H1 (cell line): ENCODE measurements around the gene DPP4. TPM values are rescaled to one million over a fixed set of nuclear protein-coding genes. Genes with fewer than 3 reads are reported as not detected.

Experiments used
- CTCF ChIA-PET: fragments of 300-600 bp; sonication (Branson Sonifier 250); formaldehyde crosslinking; loops from one replicate; lab custom pipeline; 2021; ENCODE audit not compliant: partially characterized antibody; lab: Charles Lee
- POLR2A ChIA-PET: fragments of 300-600 bp; sonication (Branson Sonifier 250); formaldehyde crosslinking; loops from one replicate; lab custom pipeline; 2021; ENCODE audit warnings: inconsistent platforms; ENCODE audit not compliant: partially characterized antibody; lab: Charles Lee
- DNase-seq, 2 experiments: peaks; one replicate each; pipeline versions ENCODE4 v3.0.0 to v3.0.0-alpha.2; 2010 to 2022; ENCODE audit warnings: low spot score in 2 of 2, low read depth in 1 of 2, mixed read lengths in 1 of 2
- FAIRE-seq: peaks from 2 replicates; lab custom pipeline; 2011; peaks lifted over from hg19 to GRCh38; lab: Jason Lieb, UNC
- H2AFZ ChIP-seq: 2 replicates; pipeline ENCODE4 v1.8.1; 2012; ENCODE audit warnings: low read length, inconsistent platforms
- H2AK5ac ChIP-seq: 2 replicates; pipeline ENCODE4 v1.6.1; 2013; ENCODE audit warnings: low read depth, low read length
- H2BK120ac ChIP-seq: replicated peaks from 2 replicates; pipeline ENCODE3; 2013; ENCODE audit warnings: low read depth, low read length, inconsistent platforms
- H2BK12ac ChIP-seq: 2 replicates; pipeline ENCODE4 v1.6.1; 2013; ENCODE audit warnings: low read depth, low read length
- H2BK15ac ChIP-seq: 2 replicates; pipeline ENCODE4 v1.6.1; 2013; ENCODE audit warnings: low read length
- H2BK20ac ChIP-seq: 2 replicates; pipeline ENCODE4 v1.6.1; 2013; ENCODE audit warnings: low read length
- H2BK5ac ChIP-seq: 2 replicates; pipeline ENCODE4 v1.6.1; 2013; ENCODE audit warnings: low read depth, low read length
- H3K14ac ChIP-seq: 2 replicates; pipeline ENCODE4 v1.6.1; 2013; ENCODE audit warnings: inconsistent platforms; ENCODE audit not compliant: insufficient read length
- H3K18ac ChIP-seq: 2 replicates; pipeline ENCODE4 v1.6.1; 2013; ENCODE audit warnings: low read length; ENCODE audit errors: extremely low read depth
- H3K23ac ChIP-seq: 2 replicates; pipeline ENCODE4 v1.6.1; 2013; ENCODE audit warnings: inconsistent platforms; ENCODE audit not compliant: insufficient read length
- H3K23me2 ChIP-seq: 2 replicates; pipeline ENCODE4 v1.6.1; 2013; ENCODE audit warnings: low read depth, low read length
- H3K27ac ChIP-seq: 2 replicates; pipeline ENCODE4 v1.6.1; 2011; ENCODE audit warnings: low read depth, low read length, inconsistent platforms
- H3K27me3 ChIP-seq, 4 experiments: replicated peaks in 1 of 4; 1 replicate in 1 of 4; 2 replicates in 3 of 4; pipeline versions ENCODE4 v1.6.1 to v1.8.1; 2011 to 2013; ENCODE audit warnings: low read length in 3 of 4, mild to moderate bottlenecking in 3 of 4, inconsistent platforms in 2 of 4, mixed read lengths in 2 of 4, moderate library complexity in 1 of 4; ENCODE audit not compliant: control insufficient read depth in 3 of 4, insufficient read depth in 3 of 4; ENCODE audit errors: extremely low read depth in 1 of 4
- H3K36me3 ChIP-seq, 4 experiments: 2 replicates each; pipeline versions ENCODE4 v1.6.1 to v1.8.1; 2011 to 2013; ENCODE audit warnings: mild to moderate bottlenecking in 4 of 4, low read length in 3 of 4, moderate library complexity in 2 of 4, control low read depth in 1 of 4, inconsistent platforms in 1 of 4; ENCODE audit not compliant: insufficient read depth in 4 of 4, control insufficient read depth in 2 of 4
- H3K4ac ChIP-seq: replicated peaks from 2 replicates; pipeline ENCODE3; 2013; ENCODE audit warnings: low read length, low read depth, mixed read lengths, inconsistent platforms; ENCODE audit not compliant: insufficient read length
- H3K4me1 ChIP-seq, 4 experiments: replicated peaks in 1 of 4; 1 replicate in 1 of 4; 2 replicates in 3 of 4; pipeline versions ENCODE4 v1.6.1 to v1.8.1; 2011 to 2013; ENCODE audit warnings: low read length in 3 of 4, inconsistent platforms in 2 of 4, mixed read lengths in 1 of 4; ENCODE audit not compliant: insufficient read depth in 4 of 4, control insufficient read depth in 3 of 4
- H3K4me2 ChIP-seq, 2 experiments: 2 replicates each; pipeline versions ENCODE4 v1.6.1 to v1.8.1; 2011 to 2013; ENCODE audit warnings: low read depth in 2 of 2, low read length in 2 of 2, control low read depth in 1 of 2, inconsistent platforms in 1 of 2, mild to moderate bottlenecking in 1 of 2; ENCODE audit not compliant: insufficient read depth in 1 of 2
- H3K4me3 ChIP-seq, 4 experiments: fragments of 200-600, 300-600 bp in 1 of 4; sonication (generic), shearing (Covaris generic), sonication (Bioruptor Twin) in 1 of 4; 2 replicates each; pipeline versions ENCODE4 v1.5.1 to v1.8.1; 2011 to 2016; ENCODE audit warnings: low read length in 4 of 4, low read depth in 3 of 4, control low read depth in 2 of 4, inconsistent platforms in 2 of 4, mild to moderate bottlenecking in 2 of 4, mixed read lengths in 1 of 4, moderate library complexity in 1 of 4; ENCODE audit not compliant: insufficient read depth in 2 of 4; ENCODE audit errors: extremely low read depth in 1 of 4
- H3K56ac ChIP-seq: replicated peaks from 2 replicates; pipeline ENCODE3; 2013; ENCODE audit warnings: low read depth, mild to moderate bottlenecking, mixed read lengths, low read length, inconsistent platforms; ENCODE audit not compliant: insufficient read length
- H3K79me1 ChIP-seq: 2 replicates; pipeline ENCODE4 v1.6.1; 2013; ENCODE audit warnings: low read depth, low read length, control low read depth
- H3K79me2 ChIP-seq, 2 experiments: 2 replicates each; pipeline versions ENCODE4 v1.6.1 to v1.8.1; 2012 to 2013; ENCODE audit warnings: low read length in 2 of 2, mild to moderate bottlenecking in 2 of 2, inconsistent platforms in 1 of 2; ENCODE audit not compliant: insufficient read depth in 2 of 2, control insufficient read depth in 1 of 2
- H3K9ac ChIP-seq, 4 experiments: replicated peaks in 1 of 4; 1 replicate in 1 of 4; 2 replicates in 3 of 4; pipeline versions ENCODE4 v1.6.1 to v1.8.1; 2011 to 2013; ENCODE audit warnings: low read depth in 3 of 4, low read length in 3 of 4, control low read depth in 2 of 4, mild to moderate bottlenecking in 2 of 4, moderate library complexity in 2 of 4, inconsistent platforms in 1 of 4; ENCODE audit errors: extremely low read depth in 1 of 4
- H3K9me3 ChIP-seq, 2 experiments: 2 replicates each; pipeline versions ENCODE4 v1.6.1 to v1.8.1; 2012 to 2013; ENCODE audit warnings: mild to moderate bottlenecking in 2 of 2, moderate library complexity in 2 of 2, control low read depth in 1 of 2, inconsistent platforms in 1 of 2, low read depth in 1 of 2, low read length in 1 of 2, mixed read lengths in 1 of 2; ENCODE audit not compliant: insufficient read depth in 2 of 2
- H4K20me1 ChIP-seq, 2 experiments: replicated peaks in 1 of 2; 2 replicates each; pipeline versions ENCODE3 to v1.8.1; 2011 to 2013; ENCODE audit warnings: inconsistent platforms in 2 of 2, low read length in 2 of 2, mild to moderate bottlenecking in 1 of 2; ENCODE audit not compliant: insufficient read depth in 2 of 2, control insufficient read depth in 1 of 2
- H4K5ac ChIP-seq: 2 replicates; pipeline ENCODE4 v1.6.1; 2013; ENCODE audit warnings: low read length, low read depth, mixed read lengths, inconsistent platforms; ENCODE audit not compliant: insufficient read length
- H4K8ac ChIP-seq: 2 replicates; pipeline ENCODE4 v1.8.0; 2013; ENCODE audit warnings: mild to moderate bottlenecking, moderate library complexity, low read length, inconsistent platforms; ENCODE audit not compliant: insufficient read depth; ENCODE audit errors: extremely low read depth
- H4K91ac ChIP-seq: replicated peaks from 2 replicates; pipeline ENCODE3; 2013; ENCODE audit warnings: low read length, mixed read lengths, inconsistent platforms; ENCODE audit not compliant: insufficient read length
- BRCA1 ChIP-seq: IDR thresholded peaks from 2 replicates; pipeline ENCODE4 v1.6.1; 2012; ENCODE audit warnings: low read depth, low read length, improper control_type of control experiment
- CBX5 ChIP-seq: fragments of 300-800, 300-1000 bp; sonication (generic); IDR thresholded peaks from 2 replicates; pipeline ENCODE4 v1.7.1; 2016; ENCODE audit warnings: antibody characterized with exemption, low read length, low read depth
- CHD1 ChIP-seq: IDR thresholded peaks from 2 replicates; pipeline ENCODE4 v1.6.1; 2012; ENCODE audit warnings: low read depth, low read length, improper control_type of control experiment
- CTCF ChIP-seq, 3 experiments: IDR thresholded peaks; 1 replicate in 2 of 3; 2 replicates in 1 of 3; pipeline versions ENCODE4 v1.5.1 to v1.6.1; 2011; ENCODE audit warnings: low read length in 3 of 3, mild to moderate bottlenecking in 3 of 3, inconsistent platforms in 2 of 3, low read depth in 1 of 3, moderate library complexity in 1 of 3; ENCODE audit not compliant: insufficient read depth in 1 of 3; ENCODE audit errors: control extremely low read depth in 1 of 3
- FOSL1 ChIP-seq: IDR thresholded peaks from 2 replicates; pipeline ENCODE4 v1.6.1; 2011; ENCODE audit warnings: mild to moderate bottlenecking, low read depth, low read length, moderate library complexity; ENCODE audit not compliant: insufficient read depth
- HDAC6 ChIP-seq: IDR thresholded peaks from one replicate; pipeline ENCODE4 v1.7.1; 2012; ENCODE audit warnings: low read depth, mild to moderate bottlenecking, inconsistent platforms, low read length, moderate library complexity
- JUN ChIP-seq: IDR thresholded peaks from 2 replicates; pipeline ENCODE4 v1.6.1; 2011; ENCODE audit warnings: low read depth, mild to moderate bottlenecking, improper control_type of control experiment, low read length
- KDM4A ChIP-seq: IDR thresholded peaks from one replicate; pipeline ENCODE4 v1.7.1; 2012; ENCODE audit warnings: low read depth, mild to moderate bottlenecking, moderate library complexity, low read length, inconsistent platforms; ENCODE audit not compliant: severe bottlenecking
- RFX5 ChIP-seq: IDR thresholded peaks from 2 replicates; pipeline ENCODE4 v1.6.1; 2011; ENCODE audit warnings: low read depth, low read length, improper control_type of control experiment, borderline replicate concordance
- SIRT6 ChIP-seq: IDR thresholded peaks from one replicate; pipeline ENCODE4 v1.7.1; 2012; ENCODE audit warnings: low read length, inconsistent platforms
- TBP ChIP-seq: IDR thresholded peaks from 2 replicates; pipeline ENCODE4 v1.6.1; 2011; ENCODE audit warnings: low read depth, low read length, improper control_type of control experiment
- TCF12 ChIP-seq: IDR thresholded peaks from 2 replicates; pipeline ENCODE4 v1.6.1; 2011; ENCODE audit warnings: low read depth, mild to moderate bottlenecking, low read length
- ZNF274 ChIP-seq: IDR thresholded peaks from 2 replicates; pipeline ENCODE4 v1.7.0; 2012; ENCODE audit warnings: low read length, borderline replicate concordance; ENCODE audit errors: extremely low read depth
- WGBS, 2 experiments: shearing (Covaris generic) in 1 of 2; methylation state at CpG; one replicate each; pipeline versions ENCODE4 v1.1.6 to v1.1.7; 2013 to 2015; ENCODE audit warnings: low lambda C conversion rate in 2 of 2, mixed read lengths in 2 of 2, inconsistent platforms in 1 of 2, low coverage in 1 of 2, missing lambda C conversion rate in 1 of 2; ENCODE audit not compliant: insufficient replicate concordance in 2 of 2, insufficient coverage in 1 of 2, insufficient read length in 1 of 2; ENCODE audit errors: extremely low coverage in 1 of 2, missing lambda C conversion rate in 1 of 2; 5-methylcytosine and 5-hydroxymethylcytosine counted together
- polyA plus RNA-seq, 7 experiments: library from polyadenylated mRNA; depleted of rRNA in 3 of 7; stranded (reverse) in 5 of 7; unstranded in 2 of 7; fragments of >200 nt in 5 of 7; fragments of 200-250 nt in 2 of 7; gene quantifications; 1 replicate in 5 of 7; 2 replicates in 1 of 7; 4 replicates in 1 of 7; pipeline versions ENCODE4 v1.2.1 to v1.2.3, GENCODE V29; 2011 to 2013; ENCODE audit warnings: missing spikeins in 2 of 7, mixed read lengths in 2 of 7
- total RNA-seq: library from RNA; stranded (reverse); fragmentation: NEBNext Ultra II Directional; extraction: Animal tissue kit (Norgen Biotek cat#: 25700); gene quantifications from 2 replicates; pipeline ENCODE4 v1.2.1, GENCODE V29; 2021

The DPP4 gene
- total and polyA plus RNA-seq, 2 of the 8 experiments (the other 6 are each of a cell fraction or from before 2014, with no cell fraction given): 1.3 to 3.1 TPM

DNA sequence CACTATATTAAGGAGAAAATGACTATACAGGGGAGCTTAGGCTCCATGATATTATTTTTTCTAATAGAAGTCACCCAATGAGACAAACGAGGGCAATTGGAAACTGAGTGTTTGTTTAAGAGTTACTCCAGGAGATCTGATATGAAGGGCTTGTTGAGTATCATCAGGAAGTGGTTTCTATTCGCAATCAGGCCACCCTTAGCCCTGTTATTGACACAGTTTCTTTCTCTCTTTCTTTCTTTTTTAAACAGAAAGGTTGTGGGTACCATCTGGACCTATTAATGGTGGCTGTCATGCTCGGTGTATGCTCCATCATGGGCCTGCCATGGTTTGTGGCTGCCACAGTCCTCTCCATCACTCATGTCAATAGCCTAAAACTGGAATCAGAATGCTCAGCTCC is 117.3 kb downstream of the DPP4 start:
- no peaks in the 10 kb centered on the region for H3K23me2 ChIP-seq
- H3K27me3 ChIP-seq: no peaks in the 10 kb centered on the region
- H3K14ac ChIP-seq: no peak overlapping the region
- H2BK12ac ChIP-seq: no peak overlapping the region
- no peaks in the 10 kb centered on the region for H4K20me1 ChIP-seq
- H3K9ac ChIP-seq: no peak overlapping the region
- H3K27ac ChIP-seq: no peak overlapping the region
- H3K4ac ChIP-seq: no peak overlapping the region
- DNase-seq: no peak
- 90% methylated on average over 3 of the region's 3 CpGs; no CpG with 5 or more reads in 1 of the 2 experiments for WGBS, 2 experiments
- no peaks in the 10 kb centered on the region for H3K79me1 ChIP-seq
- H2AFZ ChIP-seq: no peak overlapping the region
- no peak overlapping the region for H2AK5ac ChIP-seq
- no peak overlapping the region for H2BK120ac ChIP-seq
- no peaks in the 10 kb centered on the region for H3K9me3 ChIP-seq
- H4K8ac ChIP-seq: no peak overlapping the region
- no peak overlapping the region for H2BK15ac ChIP-seq
- no peak overlapping the region for H3K18ac ChIP-seq
- H3K36me3 ChIP-seq: no peaks in the 10 kb centered on the region
- no peak overlapping the region for H2BK5ac ChIP-seq
- H3K4me3 ChIP-seq: no peak overlapping the region
- no peak overlapping the region for H2BK20ac ChIP-seq
- no peak overlapping the region for H3K4me2 ChIP-seq
- ChIA-PET CTCF (interaction anchor here (2.9 kb wide), 1 partner anchor 9 kb away, joined by 8 read pairs; no protein-coding TSS in a partner anchor), POLR2A (no interaction called here)
- no peak for FAIRE-seq
- H3K23ac ChIP-seq: no peak overlapping the region
- no peak overlapping the region for H4K91ac ChIP-seq
- H4K5ac ChIP-seq: no peak overlapping the region
- no peaks in the 10 kb centered on the region for H3K4me1 ChIP-seq
- no peaks in the 10 kb centered on the region for H3K79me2 ChIP-seq
- H3K56ac ChIP-seq: no peak overlapping the region
- TF ChIP-seq ZNF274: no peak
- TF ChIP-seq CHD1: no peak
- no peak for TF ChIP-seq RFX5
- no peak for TF ChIP-seq BRCA1
- no peak for TF ChIP-seq CTCF (IDR thresholded peaks at IDR 0.05; ENCODE audit: control extremely low read depth in 1 of 3, insufficient read depth in 1 of 3, low read depth in 1 of 3, low read length in 3 of 3)
- no peak for TF ChIP-seq FOSL1
- no peak for TF ChIP-seq KDM4A
- TF ChIP-seq TBP: no peak
- TF ChIP-seq SIRT6: no peak
- TF ChIP-seq TCF12: no peak
- TF ChIP-seq CBX5: no peak
- no peak for TF ChIP-seq JUN
- TF ChIP-seq HDAC6: no peak
